BLaER1 treated with 17β-estradiol and CSF1 and Interleukin-3, amounts not matched to agents 10 nM and 100 nM (cell line): Measurements from ENCODE around the gene HNF4A.
"Not testable (repeated sequence)": the region's sequence is repeated elsewhere in the genome, so short reads cannot be mapped to it uniquely, and the experiment has no call there.

ENCODE experiments used
- H3K27ac ChIP-seq, 11 experiments: shearing (Covaris generic); formaldehyde crosslinking; 2 replicates each; pipeline ENCODE4 v1.8.1; 2022
- H3K27me3 ChIP-seq, 11 experiments: shearing (Covaris generic); formaldehyde crosslinking; 2 replicates each; pipeline ENCODE4 v1.8.1; 2022
- H3K36me3 ChIP-seq, 11 experiments: shearing (Covaris generic); formaldehyde crosslinking; 2 replicates each; pipeline ENCODE4 v1.8.1; 2022
- H3K4me1 ChIP-seq, 10 experiments: shearing (Covaris generic); formaldehyde crosslinking; 2 replicates each; pipeline ENCODE4 v1.8.1; 2022
- H3K4me2 ChIP-seq, 11 experiments: shearing (Covaris generic); formaldehyde crosslinking; 2 replicates each; pipeline ENCODE4 v1.8.1; 2022
- H3K4me3 ChIP-seq, 10 experiments: shearing (Covaris generic); formaldehyde crosslinking; 2 replicates each; pipeline ENCODE4 v1.8.1; 2022
- H3K9ac ChIP-seq, 11 experiments: shearing (Covaris generic); formaldehyde crosslinking; 2 replicates each; pipeline ENCODE4 v1.8.1; 2022
- H3K9me3 ChIP-seq, 11 experiments: shearing (Covaris generic); formaldehyde crosslinking; replicated peaks in 1 of 11; 2 replicates each; pipeline ENCODE4 v1.8.1; 2022
- H4K20me1 ChIP-seq, 11 experiments: shearing (Covaris generic); formaldehyde crosslinking; 2 replicates each; pipeline ENCODE4 v1.8.1; 2022
- Cebpa-rat ChIP-seq, 11 experiments: shearing (Covaris generic); IDR thresholded peaks; 2 replicates each; pipeline ENCODE4 v1.8.1; 2022

The HNF4A gene

DNA sequence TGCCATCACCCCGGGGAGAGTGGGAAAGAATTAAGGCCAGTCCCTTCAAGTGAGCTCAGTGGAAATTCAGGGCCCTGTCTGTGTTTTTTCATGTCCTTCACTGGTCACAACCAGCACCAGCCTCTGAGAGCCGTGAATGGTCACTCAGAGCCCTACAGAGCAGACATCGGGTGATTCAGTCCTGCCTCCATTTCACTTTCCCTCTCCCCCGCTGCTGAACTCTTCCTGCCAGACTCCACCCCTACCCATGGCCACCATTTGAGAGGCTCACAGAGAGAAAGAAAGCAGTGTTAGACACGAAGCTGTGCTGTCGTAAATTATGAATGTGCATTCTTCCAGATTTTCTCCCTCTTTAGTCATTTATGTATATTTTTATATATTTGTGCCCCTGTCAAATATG is 13.3 kb upstream of the HNF4A start:
- Histone ChIP-seq H4K20me1 (no peaks in the 10 kb centered on the region), H3K36me3 (no peaks in the 10 kb centered on the region), H3K4me1 (no peaks in the 10 kb centered on the region), H3K27me3 (no peaks in the 10 kb centered on the region), H3K4me2 (no peak overlapping the region), H3K9me3 (no peaks in the 10 kb centered on the region), H3K27ac (no peak overlapping the region), H3K4me3 (no peak overlapping the region), H3K9ac (no peak overlapping the region)
- no peak for TF ChIP-seq Cebpa-rat (IDR thresholded peaks at IDR 0.05)

DNA sequence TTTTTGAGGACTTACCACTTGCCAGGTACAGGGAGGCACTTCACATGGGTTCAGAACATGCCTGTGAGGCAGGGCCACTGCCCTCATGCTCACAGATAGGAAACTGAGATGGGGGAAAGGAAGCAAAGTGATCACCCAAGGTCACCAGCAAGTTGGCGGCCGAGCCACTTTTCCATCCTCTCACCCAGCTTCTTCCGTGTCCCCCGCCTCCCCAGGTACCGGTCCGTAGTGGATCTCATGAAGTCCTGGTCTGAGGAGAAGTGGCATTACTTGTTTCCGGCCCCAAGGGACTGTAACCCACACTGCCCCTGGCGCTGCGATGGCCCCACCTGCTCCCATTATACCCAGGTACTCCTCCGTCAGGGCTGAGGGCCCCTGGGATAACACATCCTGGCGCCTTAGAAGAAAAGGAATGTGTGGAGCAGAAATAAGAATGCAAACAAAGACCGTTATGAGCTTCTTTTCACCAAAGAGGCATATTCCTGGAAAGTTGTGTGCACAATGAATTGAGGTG is 12.3 kb upstream of the HNF4A start:
- Histone ChIP-seq H3K9ac (no peak overlapping the region), H3K27ac (no peak overlapping the region), H3K4me2 (no peak overlapping the region), H3K4me1 (no peaks in the 10 kb centered on the region), H3K27me3 (no peaks in the 10 kb centered on the region), H4K20me1 (no peaks in the 10 kb centered on the region), H3K4me3 (no peak overlapping the region), H3K36me3 (no peaks in the 10 kb centered on the region), H3K9me3 (no peaks in the 10 kb centered on the region)
- TF ChIP-seq Cebpa-rat (IDR thresholded peaks at IDR 0.05), result no peak

DNA sequence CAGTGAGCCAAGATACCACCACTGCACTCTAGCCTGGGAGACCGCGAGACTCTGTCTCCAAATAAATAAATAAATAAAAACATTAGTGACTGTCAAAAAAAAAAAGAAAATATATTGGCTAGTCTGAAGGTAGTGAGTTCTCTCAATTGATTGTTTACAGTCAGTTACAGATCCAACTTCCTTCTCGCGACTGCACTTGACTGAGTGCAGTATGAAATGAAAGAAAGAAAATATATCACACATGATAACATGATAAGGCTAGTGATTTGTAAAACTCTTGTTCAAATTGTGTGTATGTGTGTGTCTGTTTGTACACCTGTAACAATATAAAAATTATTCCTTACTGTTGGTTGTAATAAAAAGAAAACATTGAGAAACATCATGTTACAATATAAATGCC is 10.8 kb upstream of the HNF4A start:
- H3K36me3 ChIP-seq, result no peaks in the 10 kb centered on the region
- no peak overlapping the region for H3K27ac ChIP-seq
- no peaks in the 10 kb centered on the region for H4K20me1 ChIP-seq
- no peaks in the 10 kb centered on the region for H3K27me3 ChIP-seq
- no peaks in the 10 kb centered on the region for H3K9me3 ChIP-seq
- H3K4me1 ChIP-seq, result no peaks in the 10 kb centered on the region
- TF ChIP-seq Cebpa-rat (IDR thresholded peaks at IDR 0.05), result no peak
- no peak overlapping the region for H3K9ac ChIP-seq
- H3K4me3 ChIP-seq, result no peak overlapping the region
- no peak overlapping the region for H3K4me2 ChIP-seq

DNA sequence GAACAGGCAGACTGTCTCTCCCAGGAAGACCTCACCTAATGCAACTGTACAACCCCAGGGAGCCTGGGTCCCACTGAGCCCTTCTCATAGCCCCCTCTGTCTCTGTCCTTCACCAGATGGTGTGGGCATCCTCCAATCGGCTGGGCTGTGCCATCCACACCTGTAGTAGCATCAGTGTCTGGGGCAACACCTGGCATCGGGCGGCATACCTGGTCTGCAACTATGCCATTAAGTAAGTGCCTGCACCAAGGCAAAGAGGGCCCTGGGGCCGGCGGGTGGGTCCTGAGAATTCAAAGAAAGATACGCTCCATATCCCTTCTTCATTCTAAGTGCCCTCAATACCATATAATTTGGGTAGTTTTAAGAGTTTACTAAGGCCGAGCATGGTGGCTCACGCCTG is 10.4 kb upstream of the HNF4A start:
- H3K9ac ChIP-seq, result no peak overlapping the region
- no peak overlapping the region for H3K27ac ChIP-seq
- no peak for TF ChIP-seq Cebpa-rat (IDR thresholded peaks at IDR 0.05)
- no peak overlapping the region for H3K4me2 ChIP-seq
- H3K4me1 ChIP-seq, result no peaks in the 10 kb centered on the region
- H3K27me3 ChIP-seq, result no peaks in the 10 kb centered on the region
- H3K9me3 ChIP-seq, result no peaks in the 10 kb centered on the region
- H3K36me3 ChIP-seq, result no peaks in the 10 kb centered on the region
- no peak overlapping the region for H3K4me3 ChIP-seq
- no peaks in the 10 kb centered on the region for H4K20me1 ChIP-seq

DNA sequence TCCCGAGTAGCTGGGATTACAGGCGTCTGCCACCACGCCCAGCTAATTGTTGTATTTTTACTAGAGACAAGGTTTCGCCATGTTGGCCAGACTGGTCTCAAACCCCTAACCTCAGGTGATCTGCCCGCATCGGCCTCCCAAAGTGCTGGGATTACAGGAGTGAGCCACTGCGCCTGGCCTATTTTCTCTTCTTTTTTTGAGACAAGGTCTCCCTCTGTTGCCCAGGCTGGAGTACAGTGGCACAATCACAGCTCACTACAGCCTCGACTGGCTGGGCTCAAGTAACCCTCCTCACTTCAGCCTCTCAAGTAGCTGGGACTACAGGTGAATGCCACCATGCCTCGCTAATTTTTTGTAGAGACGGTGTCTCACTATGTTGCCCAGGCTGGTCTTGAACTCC is 9.6 kb upstream of the HNF4A start:
- H3K4me1 ChIP-seq, H3K9me3 ChIP-seq, H3K4me3 ChIP-seq, H4K20me1 ChIP-seq, H3K4me2 ChIP-seq, H3K36me3 ChIP-seq, H3K27me3 ChIP-seq, H3K9ac ChIP-seq, H3K27ac ChIP-seq: not testable (repeated sequence)

DNA sequence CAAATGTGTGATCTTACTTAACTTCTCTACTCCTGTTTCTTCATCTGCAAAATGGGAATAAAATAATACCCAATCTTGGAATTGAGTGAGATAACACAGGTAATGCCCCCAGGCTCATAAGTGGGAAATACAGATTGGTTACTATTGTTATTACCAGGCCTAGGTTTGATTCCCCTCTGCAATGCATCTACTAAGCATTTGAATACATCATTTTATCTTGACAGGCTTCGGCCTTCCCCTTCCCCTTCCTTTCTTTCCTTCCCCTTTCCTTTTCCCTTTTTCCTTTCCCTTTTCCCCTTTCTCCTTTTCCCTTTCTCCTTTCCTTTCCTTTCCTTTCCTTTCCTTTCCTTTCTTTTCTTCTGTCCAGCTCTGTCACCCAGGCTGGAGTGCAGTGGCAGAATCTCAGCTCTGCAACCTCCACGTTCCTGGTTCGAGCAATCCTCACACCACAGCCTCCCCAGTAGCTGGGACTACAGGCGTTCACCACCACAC is 7.3 kb upstream of the HNF4A start:
- Histone ChIP-seq H3K9ac (no peak overlapping the region), H4K20me1 (no peaks in the 10 kb centered on the region), H3K4me3 (no peak overlapping the region), H3K9me3 (no peaks in the 10 kb centered on the region), H3K36me3 (no peaks in the 10 kb centered on the region), H3K27ac (no peak overlapping the region), H3K4me1 (no peaks in the 10 kb centered on the region), H3K4me2 (no peak overlapping the region), H3K27me3 (no peaks in the 10 kb centered on the region)
- TF ChIP-seq Cebpa-rat (IDR thresholded peaks at IDR 0.05), result no peak

DNA sequence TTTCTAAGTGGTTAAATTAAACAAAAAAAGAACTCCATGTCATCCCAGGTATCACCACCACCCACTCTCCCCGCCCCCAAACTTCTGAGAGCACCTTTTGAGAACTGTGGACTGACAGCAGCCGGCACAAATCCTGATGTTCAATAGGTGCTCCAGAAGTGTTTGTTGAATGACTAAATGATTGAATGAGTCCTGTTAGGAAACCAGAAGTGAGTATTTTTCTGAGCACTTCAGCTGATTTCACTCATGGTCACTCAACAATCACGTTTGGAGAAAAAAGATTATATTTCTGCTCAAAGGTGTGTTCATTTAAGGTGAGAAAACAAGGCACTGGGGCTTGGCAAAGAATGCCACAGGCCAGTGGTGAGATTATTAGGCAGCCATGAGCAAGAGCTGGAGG is 6.2 kb upstream of the HNF4A start:
- Histone ChIP-seq H3K9ac (no peak overlapping the region), H3K4me1 (no peaks in the 10 kb centered on the region)

DNA sequence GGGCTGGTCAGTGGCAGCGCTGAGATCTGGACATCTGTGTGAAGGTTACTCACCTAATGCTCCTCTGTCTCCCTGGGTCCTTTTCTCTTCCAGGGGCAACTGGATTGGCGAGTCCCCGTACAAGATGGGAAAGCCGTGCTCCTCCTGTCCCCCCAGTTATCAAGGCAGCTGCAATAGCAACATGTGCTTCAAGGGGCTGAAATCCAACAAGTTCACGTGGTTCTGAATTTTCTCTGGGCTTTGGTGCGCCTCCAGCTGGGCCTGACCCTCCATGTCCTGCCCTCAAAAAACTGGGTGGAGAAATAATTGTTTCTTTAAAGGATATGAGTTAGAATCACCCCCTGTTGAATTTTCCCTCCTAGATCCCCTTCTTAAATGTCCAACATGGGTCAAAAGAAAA is 4.9 kb upstream of the HNF4A start:
- Histone ChIP-seq H3K4me3 (no peak overlapping the region), H4K20me1 (no peaks in the 10 kb centered on the region), H3K4me2 (no peak overlapping the region), H3K36me3 (no peaks in the 10 kb centered on the region), H3K27me3 (no peaks in the 10 kb centered on the region), H3K9ac (no peak overlapping the region), H3K4me1 (no peaks in the 10 kb centered on the region), H3K27ac (no peak overlapping the region), H3K9me3 (no peaks in the 10 kb centered on the region)
- TF ChIP-seq Cebpa-rat (IDR thresholded peaks at IDR 0.05), result no peak

More for the DNA sequence above, 6.2 kb upstream of the HNF4A start:
- no peak for TF ChIP-seq Cebpa-rat (IDR thresholded peaks at IDR 0.05)
- Histone ChIP-seq H3K27me3 (no peaks in the 10 kb centered on the region), H3K4me2 (no peak overlapping the region), H3K27ac (no peak overlapping the region), H3K4me3 (no peak overlapping the region), H3K36me3 (no peaks in the 10 kb centered on the region), H3K9me3 (no peaks in the 10 kb centered on the region), H4K20me1 (no peaks in the 10 kb centered on the region)

DNA sequence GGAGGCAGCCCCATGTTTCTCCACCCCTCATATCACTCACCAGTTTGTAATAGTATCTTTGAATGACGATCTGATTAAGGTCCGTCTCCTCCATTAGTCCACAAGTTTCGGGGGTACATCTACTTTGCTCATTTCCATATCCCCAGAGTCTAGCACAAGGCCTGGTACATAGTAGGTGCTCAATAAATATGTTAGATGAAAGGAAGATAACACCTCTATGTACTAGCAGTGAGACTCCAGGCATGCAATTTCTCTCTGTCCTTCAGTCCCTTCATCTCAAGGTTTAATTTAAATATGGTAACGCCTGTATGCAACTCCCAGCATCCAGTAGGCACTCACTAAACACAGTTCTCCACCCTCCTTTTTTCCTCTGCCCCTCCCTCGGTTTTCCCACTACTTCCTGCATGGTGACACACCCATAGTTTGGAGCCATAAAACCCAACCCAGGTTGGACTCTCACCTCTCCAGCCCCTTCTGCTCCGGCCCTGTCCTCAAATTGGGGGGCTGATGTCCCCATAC is 461 bp upstream of the HNF4A start:
- Histone ChIP-seq H3K4me3 (no peak overlapping the region), H3K9me3 (no peaks in the 10 kb centered on the region), H3K27ac (no peak overlapping the region), H3K4me1 (no peaks in the 10 kb centered on the region), H3K4me2 (no peak overlapping the region), H3K9ac (no peak overlapping the region), H3K36me3 (no peaks in the 10 kb centered on the region), H4K20me1 (no peaks in the 10 kb centered on the region), H3K27me3 (no peaks in the 10 kb centered on the region)
- no peak for TF ChIP-seq Cebpa-rat (IDR thresholded peaks at IDR 0.05)

DNA sequence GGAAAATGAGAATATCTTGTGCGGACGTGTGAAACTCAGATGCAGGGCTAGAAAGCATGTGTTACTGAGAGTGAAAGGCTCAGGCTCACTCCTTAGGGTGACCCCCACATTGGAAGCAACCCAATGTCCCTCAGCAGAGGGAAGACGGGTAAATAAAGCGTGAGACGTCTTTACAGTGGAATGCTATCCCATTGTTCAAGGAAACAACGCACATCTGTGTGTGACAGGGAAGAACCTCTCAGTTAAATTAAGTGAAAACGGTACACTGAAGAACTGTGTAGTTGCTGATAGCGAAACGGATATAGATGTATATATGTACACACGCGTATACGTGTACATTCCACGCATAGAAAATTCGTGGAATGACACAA is 839 bp downstream of the HNF4A start:
- no peaks in the 10 kb centered on the region for H3K36me3 ChIP-seq
- no peak for TF ChIP-seq Cebpa-rat (IDR thresholded peaks at IDR 0.05)
- H4K20me1 ChIP-seq, result no peaks in the 10 kb centered on the region
- no peak overlapping the region for H3K9ac ChIP-seq
- H3K4me3 ChIP-seq, result no peak overlapping the region
- H3K4me2 ChIP-seq, result no peak overlapping the region
- no peaks in the 10 kb centered on the region for H3K27me3 ChIP-seq
- no peaks in the 10 kb centered on the region for H3K9me3 ChIP-seq
- H3K27ac ChIP-seq, result no peak overlapping the region
- no peaks in the 10 kb centered on the region for H3K4me1 ChIP-seq
